Chondrocyte (in vitro differentiated cells): Measurements from ENCODE around the gene AQP3. TPM values are rescaled to one million over a fixed set of nuclear protein-coding genes. Genes with fewer than 3 reads are reported as not detected.

ENCODE experiments used
- DNase-seq: peaks from one replicate; pipeline ENCODE4 v3.0.0; 2021; ENCODE audit warnings: mixed read lengths, low spot score
- H3K27ac Mint-ChIP-seq: one replicate; pipeline ENCODE4 v1.8.0; 2021; ENCODE audit warnings: mild to moderate bottlenecking, moderate library complexity, mixed read lengths; ENCODE audit not compliant: unreplicated experiment
- H3K27me3 Mint-ChIP-seq: 2 replicates; pipeline ENCODE4 v1.8.0; 2021; ENCODE audit warnings: low read depth, mixed read lengths
- H3K36me3 Mint-ChIP-seq: 2 replicates; pipeline ENCODE4 v1.8.0; 2021; ENCODE audit warnings: low read depth, mixed read lengths
- H3K4me1 Mint-ChIP-seq: 2 replicates; pipeline ENCODE4 v1.8.0; 2021; ENCODE audit warnings: low read depth, mild to moderate bottlenecking, mixed read lengths
- H3K4me3 Mint-ChIP-seq: one replicate; pipeline ENCODE4 v1.8.0; 2021; ENCODE audit warnings: mild to moderate bottlenecking, moderate library complexity, mixed read lengths; ENCODE audit not compliant: unreplicated experiment
- H3K9me3 Mint-ChIP-seq: 2 replicates; pipeline ENCODE4 v1.8.0; 2021; ENCODE audit warnings: low read depth, mixed read lengths
- CTCF ChIP-seq: fragments of 200-600 bp; sonication (generic); IDR thresholded peaks from 2 replicates; pipeline ENCODE4 v1.5.0; 2021; ENCODE audit warnings: antibody characterized with exemption, mild to moderate bottlenecking, moderate library complexity
- total RNA-seq: library from RNA; stranded (reverse); gene quantifications from 3 replicates; pipeline ENCODE4 v1.2.1, GENCODE V29; 2021

AQP3 gene
- total RNA-seq, 1 donor from 2014 or later = 3.6 TPM

- DNase-seq = no peak
- H3K27ac Mint-ChIP-seq = peak overlapping the region; percentile 61
These were observed 583 bp upstream of the AQP3 start for GRCh38 chr9:33447799-33448553.

GRCh38 chr9:33446240-33446945 lies 1.0 kb downstream of the AQP3 start:
- peaks cover 15% of the 10 kb centered on the region for H3K4me1 Mint-ChIP-seq
- no peak for TF ChIP-seq CTCF
- DNase-seq = no peak
- peak overlapping the region; percentile 88 for H3K27ac Mint-ChIP-seq
- no peaks in the 10 kb centered on the region for H3K9me3 Mint-ChIP-seq
- H3K4me3 Mint-ChIP-seq = peak overlapping the region; percentile 79
- no peaks in the 10 kb centered on the region for H3K27me3 Mint-ChIP-seq
- no peaks in the 10 kb centered on the region for H3K36me3 Mint-ChIP-seq

More at GRCh38 chr9:33447799-33448553, 583 bp upstream of the AQP3 start:
- Mint-ChIP-seq H3K9me3 (no peaks in the 10 kb centered on the region), H3K27me3 (no peaks in the 10 kb centered on the region), H3K4me3 (peak overlapping the region; percentile 68), H3K4me1 (peaks cover 20% of the 10 kb centered on the region), H3K36me3 (no peaks in the 10 kb centered on the region)
- TF ChIP-seq CTCF = no peak

GRCh38 chr9:33445389-33446239 lies 1.8 kb downstream of the AQP3 start:
- H3K27me3 Mint-ChIP-seq = no peaks in the 10 kb centered on the region
- H3K4me3 Mint-ChIP-seq = no peak overlapping the region
- peaks cover 15% of the 10 kb centered on the region for H3K4me1 Mint-ChIP-seq
- H3K36me3 Mint-ChIP-seq = no peaks in the 10 kb centered on the region
- no peaks in the 10 kb centered on the region for H3K9me3 Mint-ChIP-seq
- no peak overlapping the region for H3K27ac Mint-ChIP-seq
- no peak for TF ChIP-seq CTCF
- no peak for DNase-seq

GRCh38 chr9:33443464-33444154 lies 3.8 kb downstream of the AQP3 start:
- Mint-ChIP-seq H3K4me1 (peaks cover 18% of the 10 kb centered on the region), H3K4me3 (no peak overlapping the region), H3K9me3 (no peaks in the 10 kb centered on the region), H3K27ac (no peak overlapping the region), H3K27me3 (no peaks in the 10 kb centered on the region), H3K36me3 (no peaks in the 10 kb centered on the region)
- no peak for TF ChIP-seq CTCF
- no peak for DNase-seq
